B cell (primary cell): ENCODE data around the gene FOXL2.

Experiments
- EZH2 ChIP-seq: IDR thresholded peaks from 2 replicates; pipeline ENCODE4 v1.6.1; 2012; ENCODE audit warnings: borderline replicate concordance, low read depth, mild to moderate bottlenecking, moderate library complexity, low read length; ENCODE audit not compliant: insufficient read depth, poor library complexity, severe bottlenecking
- TF ChIP-seq, protein P1 (sequence below): fragments of 200-600 bp; IDR thresholded peaks from one replicate; pipeline ENCODE4 v1.8.0; 2022; ENCODE audit warnings: antibody characterized with exemption, mild to moderate bottlenecking

DNA sequence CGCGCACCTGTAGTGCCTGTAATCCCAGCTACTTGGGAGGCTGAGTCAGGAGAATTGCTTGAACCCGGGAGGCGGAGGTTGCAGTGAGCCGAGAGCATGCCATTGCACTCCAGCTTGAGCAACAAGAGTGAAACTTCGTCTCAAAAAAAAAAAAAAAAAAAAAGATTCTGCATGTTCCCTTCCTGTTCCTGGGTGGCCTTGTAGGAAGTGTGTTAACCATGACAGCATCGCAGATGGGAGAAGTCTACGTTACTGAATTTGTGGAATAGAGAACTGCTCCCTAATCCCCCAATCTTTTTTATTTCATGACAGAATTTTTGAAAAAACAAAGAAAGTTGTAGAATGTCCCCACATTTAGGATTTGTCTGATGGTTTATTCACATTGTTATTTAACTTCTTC, 45.4 kb downstream of the FOXL2 start:
- TF ChIP-seq, protein P1, sequence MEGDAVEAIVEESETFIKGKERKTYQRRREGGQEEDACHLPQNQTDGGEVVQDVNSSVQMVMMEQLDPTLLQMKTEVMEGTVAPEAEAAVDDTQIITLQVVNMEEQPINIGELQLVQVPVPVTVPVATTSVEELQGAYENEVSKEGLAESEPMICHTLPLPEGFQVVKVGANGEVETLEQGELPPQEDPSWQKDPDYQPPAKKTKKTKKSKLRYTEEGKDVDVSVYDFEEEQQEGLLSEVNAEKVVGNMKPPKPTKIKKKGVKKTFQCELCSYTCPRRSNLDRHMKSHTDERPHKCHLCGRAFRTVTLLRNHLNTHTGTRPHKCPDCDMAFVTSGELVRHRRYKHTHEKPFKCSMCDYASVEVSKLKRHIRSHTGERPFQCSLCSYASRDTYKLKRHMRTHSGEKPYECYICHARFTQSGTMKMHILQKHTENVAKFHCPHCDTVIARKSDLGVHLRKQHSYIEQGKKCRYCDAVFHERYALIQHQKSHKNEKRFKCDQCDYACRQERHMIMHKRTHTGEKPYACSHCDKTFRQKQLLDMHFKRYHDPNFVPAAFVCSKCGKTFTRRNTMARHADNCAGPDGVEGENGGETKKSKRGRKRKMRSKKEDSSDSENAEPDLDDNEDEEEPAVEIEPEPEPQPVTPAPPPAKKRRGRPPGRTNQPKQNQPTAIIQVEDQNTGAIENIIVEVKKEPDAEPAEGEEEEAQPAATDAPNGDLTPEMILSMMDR: no peak
- TF ChIP-seq EZH2: no peak
